ENCODE measurements around the gene UBXN6. TPM values are rescaled to one million over a fixed set of nuclear protein-coding genes. Genes with fewer than 3 reads are reported as not detected.

Gene UBXN6
- total RNA-seq, 1 experiment from 2014 or later: 76.5 TPM

- Histone ChIP-seq H3K9ac (ENCODE audit: low read length) (no peak overlapping the region), H3K4me3 (replicated peaks in 1 of 2; ENCODE audit: low read depth in 1 of 2, low read length in 2 of 2) (no peak overlapping the region), H2AFZ (ENCODE audit: low read depth, low read length, poor library complexity, severe bottlenecking) (no peak overlapping the region), H3K27me3 (ENCODE audit: insufficient read depth, low read length) (no peaks in the 10 kb centered on the region), H3K4me2 (ENCODE audit: low read length) (no peak overlapping the region), H3K79me2 (ENCODE audit: insufficient read depth, low read length) (no peaks in the 10 kb centered on the region), H3K27ac (ENCODE audit: low read depth, low read length) (no peak overlapping the region), H3K4me1 (ENCODE audit: control insufficient read depth in 1 of 2, insufficient read depth in 2 of 2, low read length in 2 of 2) (peaks cover 0 to 11% of the 10 kb centered on the region in 2 experiments; a peak in 2 of 4 replicates), H3K36me3 (ENCODE audit: control insufficient read depth in 1 of 2, insufficient read depth in 2 of 2, low read length in 2 of 2) (peaks cover 0 to 3% of the 10 kb centered on the region in 2 experiments; a peak in 1 of 4 replicates), H4K20me1 (ENCODE audit: insufficient read depth) (no peaks in the 10 kb centered on the region), H3K9me3 (ENCODE audit: control insufficient read depth in 1 of 2, insufficient read depth in 1 of 2, low read depth in 1 of 2, low read length in 2 of 2) (no peaks in the 10 kb centered on the region), H3K9me2 (ENCODE audit: insufficient read depth) (no peaks in the 10 kb centered on the region)
- POLR2A ChIA-PET: no interaction called here
- RAD21 ChIA-PET (ENCODE audit: low non-redundant PET in 1 of 2, low total read pairs in 2 of 2, uncharacterized antibody in 2 of 2, unreplicated experiment in 2 of 2): no interaction called here
- DNase-seq (ENCODE audit: low read depth, low spot score): no peak
- CTCF ChIA-PET: interaction anchor here (1.2 kb wide), 1 partner anchor 237 kb away, joined by 3 read pairs; no protein-coding TSS in a partner anchor
- no TSS peak for BruUV-seq (replicated peaks)
- TF ChIP-seq EGR1 (IDR thresholded peaks at IDR 0.05; ENCODE audit: low read depth): no peak
- no peak for TF ChIP-seq SIN3A (IDR thresholded peaks at IDR 0.05; ENCODE audit: low read depth)
- TF ChIP-seq, protein P1, sequence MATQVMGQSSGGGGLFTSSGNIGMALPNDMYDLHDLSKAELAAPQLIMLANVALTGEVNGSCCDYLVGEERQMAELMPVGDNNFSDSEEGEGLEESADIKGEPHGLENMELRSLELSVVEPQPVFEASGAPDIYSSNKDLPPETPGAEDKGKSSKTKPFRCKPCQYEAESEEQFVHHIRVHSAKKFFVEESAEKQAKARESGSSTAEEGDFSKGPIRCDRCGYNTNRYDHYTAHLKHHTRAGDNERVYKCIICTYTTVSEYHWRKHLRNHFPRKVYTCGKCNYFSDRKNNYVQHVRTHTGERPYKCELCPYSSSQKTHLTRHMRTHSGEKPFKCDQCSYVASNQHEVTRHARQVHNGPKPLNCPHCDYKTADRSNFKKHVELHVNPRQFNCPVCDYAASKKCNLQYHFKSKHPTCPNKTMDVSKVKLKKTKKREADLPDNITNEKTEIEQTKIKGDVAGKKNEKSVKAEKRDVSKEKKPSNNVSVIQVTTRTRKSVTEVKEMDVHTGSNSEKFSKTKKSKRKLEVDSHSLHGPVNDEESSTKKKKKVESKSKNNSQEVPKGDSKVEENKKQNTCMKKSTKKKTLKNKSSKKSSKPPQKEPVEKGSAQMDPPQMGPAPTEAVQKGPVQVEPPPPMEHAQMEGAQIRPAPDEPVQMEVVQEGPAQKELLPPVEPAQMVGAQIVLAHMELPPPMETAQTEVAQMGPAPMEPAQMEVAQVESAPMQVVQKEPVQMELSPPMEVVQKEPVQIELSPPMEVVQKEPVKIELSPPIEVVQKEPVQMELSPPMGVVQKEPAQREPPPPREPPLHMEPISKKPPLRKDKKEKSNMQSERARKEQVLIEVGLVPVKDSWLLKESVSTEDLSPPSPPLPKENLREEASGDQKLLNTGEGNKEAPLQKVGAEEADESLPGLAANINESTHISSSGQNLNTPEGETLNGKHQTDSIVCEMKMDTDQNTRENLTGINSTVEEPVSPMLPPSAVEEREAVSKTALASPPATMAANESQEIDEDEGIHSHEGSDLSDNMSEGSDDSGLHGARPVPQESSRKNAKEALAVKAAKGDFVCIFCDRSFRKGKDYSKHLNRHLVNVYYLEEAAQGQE (IDR thresholded peaks at IDR 0.05; ENCODE audit: low read depth): no peak
- TF ChIP-seq CTCF (IDR thresholded peaks at IDR 0.05 in 2 of 3, conservative IDR thresholded peaks at IDR 0.05 in 1 of 3; ENCODE audit: borderline replicate concordance in 1 of 3, insufficient read depth in 1 of 3, low read depth in 2 of 3, low read length in 2 of 3): no peak
- TF ChIP-seq FOSL1 (IDR thresholded peaks at IDR 0.05; ENCODE audit: low read depth): no peak
- TF ChIP-seq EZH2phosphoT487 (IDR thresholded peaks at IDR 0.05; ENCODE audit: borderline replicate concordance): no peak
- no peak for TF ChIP-seq EZH2 (IDR thresholded peaks at IDR 0.05)
- TF ChIP-seq RAD21 (IDR thresholded peaks at IDR 0.05; ENCODE audit: low read depth): no peak
- no peak for ATAC-seq
- intact Hi-C loops (cut with micrococcal nuclease): no loop called here
These were observed 46.2 kb upstream of the UBXN6 start for GRCh38 chr19:4503825-4504170.
